ENCODE data around the gene TCF7. TPM values are rescaled to one million over a fixed set of nuclear protein-coding genes. Genes with fewer than 3 reads are reported as not detected.

Gene TCF7
- total RNA-seq, 8 experiments from 2014 or later = 2.2 to 20.9 (median 5.3) TPM

GRCh38 chr5:134110382-134110781, 4.1 kb upstream of the TCF7 start:
- WGBS, 10 experiments = 38 to 100% (median 53%) methylated on average over 1 to 5 of the region's 10 CpGs; no CpG with 5 or more reads in 2 of the 10 experiments
- H3K4me3 ChIP-seq = no peak overlapping the region
- no peaks in the 10 kb centered on the region for H3K4me1 ChIP-seq (replicated peaks in 1 of 2)
- H3K27ac ChIP-seq = no peak overlapping the region
- in situ Hi-C loops (cut with MboI; ENCODE audit: low pct_unique_long_range_greater_than_20kb in 2 of 9, low sequenced_read_pairs in 9 of 9, unreplicated experiment in 9 of 9) = no loop called here
- ATAC-seq (replicated peaks in 6 of 8) = no peak

GRCh38 chr5:134111741-134112647, 2.5 kb upstream of the TCF7 start:
- WGBS, 10 experiments = 40 to 100% (median 90%) methylated on average over 1 to 6 of the region's 6 CpGs; no CpG with 5 or more reads in 1 of the 10 experiments
- in situ Hi-C loops (cut with MboI; ENCODE audit: low pct_unique_long_range_greater_than_20kb in 2 of 9, low sequenced_read_pairs in 9 of 9, unreplicated experiment in 9 of 9) = no loop called here
- Histone ChIP-seq H3K27ac (no peak overlapping the region), H3K4me3 (no peak overlapping the region), H3K4me1 (replicated peaks in 1 of 2) (no peaks in the 10 kb centered on the region)
- peak in 2 of 8 experiments; percentile 7 to 21 for ATAC-seq (replicated peaks in 6 of 8)

GRCh38 chr5:134112726-134113362, 1.6 kb upstream of the TCF7 start:
- no peak overlapping the region for H3K27ac ChIP-seq
- in situ Hi-C loops (cut with MboI; ENCODE audit: low pct_unique_long_range_greater_than_20kb in 2 of 9, low sequenced_read_pairs in 9 of 9, unreplicated experiment in 9 of 9) = no loop called here
- H3K4me3 ChIP-seq = no peak overlapping the region
- 40 to 100% (median 80%) methylated on average over 1 to 4 of the region's 18 CpGs for WGBS, 10 experiments
- no peaks in the 10 kb centered on the region for H3K4me1 ChIP-seq (replicated peaks in 1 of 2)
- ATAC-seq (replicated peaks in 6 of 8) = no peak

- Histone ChIP-seq H3K4me3 (peak overlapping the region in 3 of 5 donors; percentile 52 to 84 (median 58)), H3K4me1 (replicated peaks in 1 of 2) (no peaks in the 10 kb centered on the region), H3K27ac (no peak overlapping the region)
- 21 to 40% (median 29%) methylated on average over 2 to 15 of the region's 30 CpGs; no CpG with 5 or more reads in 6 of the 10 experiments for WGBS, 10 experiments
- ATAC-seq (replicated peaks in 6 of 8) = no peak
- in situ Hi-C loops (cut with MboI; ENCODE audit: low pct_unique_long_range_greater_than_20kb in 2 of 9, low sequenced_read_pairs in 9 of 9, unreplicated experiment in 9 of 9) = no loop called here
These were observed 1.1 kb upstream of the TCF7 start for GRCh38 chr5:134113363-134113889.

GRCh38 chr5:134114886-134115805, 665 bp downstream of the TCF7 start:
- peak in 6 of 8 experiments; percentile 8 to 53 (median 18) for ATAC-seq (replicated peaks in 6 of 8)
- Histone ChIP-seq H3K4me3 (peak overlapping the region; percentile 52 to 84 (median 60)), H3K4me1 (replicated peaks in 1 of 2) (no peaks in the 10 kb centered on the region), H3K27ac (no peak overlapping the region)
- in situ Hi-C loops (cut with MboI; ENCODE audit: low pct_unique_long_range_greater_than_20kb in 2 of 9, low sequenced_read_pairs in 9 of 9, unreplicated experiment in 9 of 9) = no loop called here
- WGBS, 10 experiments = 0% methylated on average over 11 of the region's 110 CpGs; no CpG with 5 or more reads in 9 of the 10 experiments

GRCh38 chr5:134115806-134116175, 1.3 kb downstream of the TCF7 start:
- 73% methylated on average over 3 of the region's 13 CpGs; no CpG with 5 or more reads in 9 of the 10 experiments for WGBS, 10 experiments
- peak overlapping the region in 4 of 5 donors; percentile 52 to 64 (median 59) for H3K4me3 ChIP-seq
- in situ Hi-C loops (cut with MboI; ENCODE audit: low pct_unique_long_range_greater_than_20kb in 2 of 9, low sequenced_read_pairs in 9 of 9, unreplicated experiment in 9 of 9) = no loop called here
- ATAC-seq (replicated peaks in 6 of 8) = no peak
- no peak overlapping the region for H3K27ac ChIP-seq
- H3K4me1 ChIP-seq (replicated peaks in 1 of 2) = no peaks in the 10 kb centered on the region

GRCh38 chr5:134116286-134116685, 1.8 kb downstream of the TCF7 start:
- in situ Hi-C loops (cut with MboI; ENCODE audit: low pct_unique_long_range_greater_than_20kb in 2 of 9, low sequenced_read_pairs in 9 of 9, unreplicated experiment in 9 of 9) = no loop called here
- H3K4me1 ChIP-seq (replicated peaks in 1 of 2) = no peaks in the 10 kb centered on the region
- ATAC-seq (replicated peaks in 6 of 8) = no peak
- no peak overlapping the region for H3K4me3 ChIP-seq
- WGBS, 10 experiments = 83 to 100% (median 93%) methylated on average over 1 to 10 of the region's 10 CpGs; no CpG with 5 or more reads in 2 of the 10 experiments
- no peak overlapping the region for H3K27ac ChIP-seq

- Histone ChIP-seq H3K4me1 (replicated peaks in 1 of 2) (no peaks in the 10 kb centered on the region), H3K27ac (no peak overlapping the region), H3K4me3 (no peak overlapping the region)
- ATAC-seq (replicated peaks in 6 of 8) = no peak
- in situ Hi-C loops (cut with MboI; ENCODE audit: low pct_unique_long_range_greater_than_20kb in 2 of 9, low sequenced_read_pairs in 9 of 9, unreplicated experiment in 9 of 9) = no loop called here
- WGBS, 10 experiments = 84 to 100% (median 94%) methylated on average over 1 to 11 of the region's 12 CpGs; no CpG with 5 or more reads in 1 of the 10 experiments
These were observed 2.6 kb downstream of the TCF7 start for GRCh38 chr5:134116789-134117761.

- no peak overlapping the region for H3K27ac ChIP-seq
- 78 to 100% (median 90%) methylated on average over 1 to 3 of the region's 4 CpGs; no CpG with 5 or more reads in 6 of the 10 experiments for WGBS, 10 experiments
- no peaks in the 10 kb centered on the region for H3K4me1 ChIP-seq (replicated peaks in 1 of 2)
- no peak for ATAC-seq (replicated peaks in 6 of 8)
- H3K4me3 ChIP-seq = no peak overlapping the region
- in situ Hi-C loops (cut with MboI; ENCODE audit: low pct_unique_long_range_greater_than_20kb in 2 of 9, low sequenced_read_pairs in 9 of 9, unreplicated experiment in 9 of 9) = no loop called here
These were observed 3.8 kb downstream of the TCF7 start for GRCh38 chr5:134118212-134118835.

- 69 to 100% (median 93%) methylated on average over 2 to 5 of the region's 12 CpGs; no CpG with 5 or more reads in 5 of the 10 experiments for WGBS, 10 experiments
- no peak for ATAC-seq (replicated peaks in 6 of 8)
- in situ Hi-C loops (cut with MboI; ENCODE audit: low pct_unique_long_range_greater_than_20kb in 2 of 9, low sequenced_read_pairs in 9 of 9, unreplicated experiment in 9 of 9) = no loop called here
- H3K4me1 ChIP-seq (replicated peaks in 1 of 2) = no peaks in the 10 kb centered on the region
- H3K27ac ChIP-seq = no peak overlapping the region
- H3K4me3 ChIP-seq = no peak overlapping the region
These were observed 5.2 kb downstream of the TCF7 start for GRCh38 chr5:134119720-134120119.

GRCh38 chr5:134120386-134121138, 6.1 kb downstream of the TCF7 start:
- in situ Hi-C loops (cut with MboI; ENCODE audit: low pct_unique_long_range_greater_than_20kb in 2 of 9, low sequenced_read_pairs in 9 of 9, unreplicated experiment in 9 of 9) = no loop called here
- ATAC-seq (replicated peaks in 6 of 8) = no peak
- Histone ChIP-seq H3K27ac (no peak overlapping the region), H3K4me1 (replicated peaks in 1 of 2) (no peaks in the 10 kb centered on the region), H3K4me3 (no peak overlapping the region)
- WGBS, 10 experiments = 53 to 100% (median 90%) methylated on average over 1 to 7 of the region's 17 CpGs; no CpG with 5 or more reads in 5 of the 10 experiments
